IMR-90 (cell line): ENCODE data around the gene QSOX2. TPM values are rescaled to one million over a fixed set of nuclear protein-coding genes. Genes with fewer than 3 reads are reported as not detected.

ENCODE experiments used
- ATAC-seq: fragments of 200-7000 bp; cut with Tn5 transposase; 2 replicates; pipeline ENCODE4 v1.9.1; 2020; ENCODE audit warnings: low read depth, mild to moderate bottlenecking, moderate library complexity
- BruUV-seq: library from RNA; stranded (reverse); fragments of 400-500 nt; replicated peaks from 2 replicates; lab custom pipeline; 2021; lab: Mats Ljungman, UMichigan
- CTCF ChIA-PET: fragments of 300-600 bp; formaldehyde crosslinking; extraction: SDS; loops from one replicate; lab custom pipeline; 2021; ENCODE audit warnings: antibody characterized with exemption; lab: Yijun Ruan, JAX
- POLR2A ChIA-PET: fragments of 300-600 bp; sonication (Branson Sonifier 250); formaldehyde crosslinking; loops from one replicate; lab custom pipeline; 2022; ENCODE audit warnings: antibody characterized with exemption; ENCODE audit not compliant: unreplicated experiment; lab: Charles Lee
- DNase-seq: peaks from one replicate; pipeline ENCODE4 v3.0.0; 2013
- H2AFZ ChIP-seq: replicated peaks from 2 replicates; pipeline ENCODE3; 2013; ENCODE audit warnings: low read length, mild to moderate bottlenecking; ENCODE audit not compliant: poor library complexity
- H2AK5ac ChIP-seq: 2 replicates; pipeline ENCODE4 v1.6.1; 2013; ENCODE audit warnings: low read depth, low read length, inconsistent platforms
- H2AK9ac ChIP-seq: replicated peaks from 2 replicates; pipeline ENCODE3; 2013; ENCODE audit warnings: mild to moderate bottlenecking, low read depth, low read length, moderate library complexity; ENCODE audit not compliant: poor library complexity
- H2BK120ac ChIP-seq: 2 replicates; pipeline ENCODE4 v1.6.1; 2013; ENCODE audit warnings: low read depth, low read length, inconsistent platforms
- H2BK15ac ChIP-seq: 3 replicates; pipeline ENCODE4 v1.6.1; 2013; ENCODE audit warnings: low read depth, low read length, inconsistent platforms
- H2BK20ac ChIP-seq: 2 replicates; pipeline ENCODE4 v1.6.1; 2013; ENCODE audit warnings: low read depth, mild to moderate bottlenecking, inconsistent platforms, low read length, moderate library complexity
- H2BK5ac ChIP-seq: 2 replicates; pipeline ENCODE4 v1.6.1; 2013; ENCODE audit warnings: mild to moderate bottlenecking, low read depth, low read length, inconsistent platforms; ENCODE audit not compliant: poor library complexity, severe bottlenecking
- H3K14ac ChIP-seq: replicated peaks from 2 replicates; pipeline ENCODE4 v1.6.1; 2013; ENCODE audit warnings: low read depth, low read length, inconsistent platforms
- H3K18ac ChIP-seq: 2 replicates; pipeline ENCODE4 v1.6.1; 2013; ENCODE audit warnings: low read depth, low read length, control low read depth
- H3K23ac ChIP-seq: 2 replicates; pipeline ENCODE4 v1.6.1; 2013; ENCODE audit warnings: low read depth, low read length, inconsistent platforms
- H3K27ac ChIP-seq: 2 replicates; pipeline ENCODE4 v1.5.1; 2013; ENCODE audit warnings: mild to moderate bottlenecking, control low read depth, low read length; ENCODE audit not compliant: insufficient read depth
- H3K27me3 ChIP-seq: 2 replicates; pipeline ENCODE4 v1.6.1; 2013; ENCODE audit warnings: low read length; ENCODE audit not compliant: control insufficient read depth, insufficient read depth
- H3K36me3 ChIP-seq: 2 replicates; pipeline ENCODE4 v1.6.1; 2013; ENCODE audit warnings: low read length, mixed read lengths; ENCODE audit not compliant: control insufficient read depth, insufficient read depth
- H3K4ac ChIP-seq: 2 replicates; pipeline ENCODE4 v1.6.1; 2013; ENCODE audit warnings: low read depth, low read length, inconsistent platforms
- H3K4me1 ChIP-seq: 2 replicates; pipeline ENCODE4 v1.6.1; 2013; ENCODE audit warnings: low read length, mixed read lengths; ENCODE audit not compliant: control insufficient read depth, insufficient read depth
- H3K4me2 ChIP-seq: 2 replicates; pipeline ENCODE4 v1.6.1; 2013; ENCODE audit warnings: low read depth, mild to moderate bottlenecking, control low read depth, low read length, moderate library complexity
- H3K4me3 ChIP-seq: 2 replicates; pipeline ENCODE4 v1.5.1; 2013; ENCODE audit warnings: low read depth, mild to moderate bottlenecking, control low read depth, low read length, moderate library complexity; ENCODE audit not compliant: insufficient read depth
- H3K56ac ChIP-seq: 2 replicates; pipeline ENCODE4 v1.6.1; 2013; ENCODE audit warnings: low read length, inconsistent platforms; ENCODE audit not compliant: insufficient read depth; ENCODE audit errors: extremely low read depth
- H3K79me1 ChIP-seq, 2 experiments: 2 replicates each; pipeline ENCODE4 v1.6.1; 2013; ENCODE audit warnings: low read length in 2 of 2, inconsistent platforms in 1 of 2, low read depth in 1 of 2
- H3K9ac ChIP-seq: 2 replicates; pipeline ENCODE4 v1.6.1; 2013; ENCODE audit warnings: low read depth, low read length, control low read depth
- H3K9me1 ChIP-seq: 2 replicates; pipeline ENCODE4 v1.6.1; 2013; ENCODE audit warnings: low read length, inconsistent platforms; ENCODE audit not compliant: insufficient read depth
- H3K9me3 ChIP-seq: 2 replicates; pipeline ENCODE4 v1.6.1; 2013; ENCODE audit warnings: low read length; ENCODE audit not compliant: control insufficient read depth, insufficient read depth
- H4K20me1 ChIP-seq: 2 replicates; pipeline ENCODE4 v1.6.1; 2013; ENCODE audit warnings: low read length, inconsistent platforms; ENCODE audit not compliant: insufficient read depth
- H4K5ac ChIP-seq: 2 replicates; pipeline ENCODE4 v1.6.1; 2013; ENCODE audit warnings: mild to moderate bottlenecking, low read depth, low read length, control low read depth
- H4K8ac ChIP-seq, 2 experiments: 2 replicates each; pipeline ENCODE4 v1.6.1; 2013; ENCODE audit warnings: low read depth in 2 of 2, low read length in 2 of 2, control low read depth in 1 of 2, inconsistent platforms in 1 of 2
- H4K91ac ChIP-seq: 2 replicates; pipeline ENCODE4 v1.6.1; 2013; ENCODE audit warnings: low read depth, low read length, inconsistent platforms; ENCODE audit not compliant: insufficient read depth
- BHLHE40 ChIP-seq: fragments of 150-350 bp; IDR thresholded peaks from 2 replicates; pipeline ENCODE4 v1.6.1; 2016; ENCODE audit warnings: mild to moderate bottlenecking, low read depth, low read length
- CEBPB ChIP-seq: IDR thresholded peaks from 2 replicates; pipeline ENCODE4 v1.6.1; 2012; ENCODE audit warnings: low read depth, low read length, improper control_type of control experiment
- CHD1 ChIP-seq: IDR thresholded peaks from 2 replicates; pipeline ENCODE4 v1.6.1; 2012; ENCODE audit warnings: low read depth, low read length, improper control_type of control experiment
- ELK1 ChIP-seq: fragments of 150-350 bp; IDR thresholded peaks from 2 replicates; pipeline ENCODE4 v1.6.1; 2016; ENCODE audit warnings: low read depth, mild to moderate bottlenecking, low read length, moderate library complexity, borderline replicate concordance
- MAFK ChIP-seq: IDR thresholded peaks from 2 replicates; pipeline ENCODE4 v1.6.1; 2012; ENCODE audit warnings: low read depth, low read length, improper control_type of control experiment
- MXI1 ChIP-seq: IDR thresholded peaks from 2 replicates; pipeline ENCODE4 v1.6.1; 2012; ENCODE audit warnings: low read depth, mild to moderate bottlenecking, low read length, moderate library complexity, borderline replicate concordance
- POLR2A ChIP-seq: IDR thresholded peaks from 2 replicates; pipeline ENCODE4 v1.6.1; 2012; ENCODE audit warnings: mild to moderate bottlenecking, low read depth, low read length
- RAD21 ChIP-seq: IDR thresholded peaks from 2 replicates; pipeline ENCODE4 v1.6.1; 2012; ENCODE audit warnings: low read length, improper control_type of control experiment
- RCOR1 ChIP-seq: IDR thresholded peaks from 2 replicates; pipeline ENCODE4 v1.6.1; 2012; ENCODE audit warnings: mild to moderate bottlenecking, low read length, improper control_type of control experiment; ENCODE audit not compliant: insufficient replicate concordance
- RFX5 ChIP-seq: IDR thresholded peaks from 2 replicates; pipeline ENCODE4 v1.8.0; 2012; ENCODE audit warnings: low read depth, mild to moderate bottlenecking, low read length, moderate library complexity
- SMC3 ChIP-seq: fragments of 150-350 bp; IDR thresholded peaks from 2 replicates; pipeline ENCODE4 v1.6.1; 2016; ENCODE audit warnings: low read depth, mild to moderate bottlenecking, antibody characterized with exemption, low read length, moderate library complexity
- USF2 ChIP-seq: fragments of 150-350 bp; IDR thresholded peaks from 2 replicates; pipeline ENCODE4 v1.6.1; 2017; ENCODE audit warnings: mild to moderate bottlenecking, antibody characterized with exemption, low read length, low read depth
- WGBS, 2 experiments: methylation state at CpG; one replicate each; pipeline versions ENCODE4 v1.1.5 to v1.1.7; 2013; ENCODE audit warnings: missing lambda C conversion rate in 2 of 2; ENCODE audit not compliant: insufficient read length in 1 of 2; ENCODE audit errors: extremely low coverage in 2 of 2; 5-methylcytosine and 5-hydroxymethylcytosine counted together
- dilution Hi-C: fragments of 300-500 bp; cut with HindIII; formaldehyde crosslinking; loops from one replicate; pipeline ENCODE4 v1.14.3; 2018; ENCODE audit warnings: low sequenced_read_pairs; ENCODE audit not compliant: unreplicated experiment
- in situ Hi-C: fragments of 300-500 bp; cut with MboI; formaldehyde crosslinking; loops from 3 replicates; pipeline ENCODE4 v1.14.3; 2019; ENCODE audit warnings: low sequenced_read_pairs, inconsistent platforms, mixed read lengths
- intact Hi-C: fragments of 100-400 bp; cut with micrococcal nuclease; formaldehyde crosslinking; loops from 2 replicates; pipeline ENCODE4 v1.10.0; 2022
- polyA plus RNA-seq, 3 experiments: library from polyadenylated mRNA; depleted of rRNA; stranded (reverse); fragments of >200 nt; gene quantifications; 2 replicates each; pipeline ENCODE4 v1.2.3, GENCODE V29; 2012; ENCODE audit warnings: low replicate concordance in 1 of 3
- total RNA-seq: library from RNA; depleted of rRNA; stranded (reverse); fragments of >200 nt; gene quantifications from 2 replicates; pipeline ENCODE4 v1.2.3, GENCODE V29; 2012

Gene QSOX2
- total and polyA plus RNA-seq, 2 of the 4 experiments (the other 2 are of a cell fraction) = 5.9 to 12.9 TPM

DNA sequence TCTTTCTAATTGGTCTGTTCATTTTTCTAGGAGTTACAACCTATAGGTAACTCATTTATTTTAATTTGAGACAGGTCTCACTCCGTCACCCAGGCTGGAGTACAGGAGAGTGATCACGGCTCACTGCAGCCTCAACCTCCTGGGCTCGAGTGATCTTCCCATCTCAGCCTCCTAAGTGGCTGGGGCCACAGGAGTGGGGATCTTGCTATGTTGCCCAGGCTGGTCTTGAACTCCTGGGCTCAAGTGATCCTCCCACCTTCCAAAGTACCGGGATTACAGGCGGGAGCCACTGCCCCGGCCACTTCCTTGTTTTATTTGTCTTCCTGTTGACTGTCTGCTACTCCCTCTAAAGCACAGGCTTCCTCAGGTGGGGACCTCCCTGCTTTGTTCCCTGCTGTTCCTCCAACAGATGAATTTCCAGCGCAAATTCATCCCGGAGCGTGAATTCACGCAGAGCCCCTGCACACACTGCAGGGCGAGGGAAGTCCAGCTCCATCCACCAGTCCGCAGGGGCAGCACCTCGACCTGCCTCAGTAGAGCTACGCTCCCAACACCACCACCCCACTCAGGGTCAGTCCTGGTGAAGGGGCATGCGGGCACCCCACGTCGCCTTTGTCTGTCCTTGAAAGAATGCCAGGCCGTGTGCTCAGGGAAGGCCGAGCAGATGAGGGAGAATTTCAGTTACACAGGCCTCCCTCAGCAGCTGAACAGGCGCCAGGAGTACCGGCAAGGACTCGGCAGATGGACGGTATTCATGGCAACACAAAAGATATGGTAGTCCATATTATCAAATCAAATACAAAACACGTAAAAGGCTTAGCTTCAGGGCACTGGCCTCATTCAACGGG lies 6.3 kb downstream of the QSOX2 start:
- H4K5ac ChIP-seq = no peak overlapping the region
- intact Hi-C loops (no loop called here), dilution Hi-C loops (no loop called here), in situ Hi-C loops (no loop called here)
- no TSS peak for BruUV-seq
- H3K56ac ChIP-seq = no peak overlapping the region
- TF ChIP-seq ELK1 = no peak
- no peak for TF ChIP-seq RFX5
- no peak for TF ChIP-seq CHD1
- no peak for TF ChIP-seq USF2
- no peak for TF ChIP-seq BHLHE40
- TF ChIP-seq MXI1 = no peak
- no peak for TF ChIP-seq MAFK
- TF ChIP-seq CEBPB = no peak
- no peak for TF ChIP-seq POLR2A
- TF ChIP-seq RAD21 = no peak
- no peak for TF ChIP-seq SMC3
- TF ChIP-seq RCOR1 = no peak
- H3K9ac ChIP-seq = no peak overlapping the region
- H4K8ac ChIP-seq = no peak overlapping the region
- H3K4me3 ChIP-seq = no peak overlapping the region
- 93% methylated on average over 11 of the region's 25 CpGs; no CpG with 5 or more reads in 1 of the 2 experiments for WGBS, 2 experiments
- DNase-seq = no peak
- H4K20me1 ChIP-seq = peaks cover 45% of the 10 kb centered on the region
- H3K18ac ChIP-seq = no peak overlapping the region
- no peak overlapping the region for H3K23ac ChIP-seq
- H3K9me3 ChIP-seq = no peaks in the 10 kb centered on the region
- H2BK20ac ChIP-seq = no peak overlapping the region
- H4K91ac ChIP-seq = no peak overlapping the region
- H2AK5ac ChIP-seq = no peak overlapping the region
- no peak overlapping the region for H2AK9ac ChIP-seq
- H3K9me1 ChIP-seq = peaks cover 11% of the 10 kb centered on the region
- no peak overlapping the region for H3K27ac ChIP-seq
- H2AFZ ChIP-seq = no peak overlapping the region
- CTCF ChIA-PET = no interaction called here
- H3K36me3 ChIP-seq = peaks cover 8% of the 10 kb centered on the region; the same call in 1 of the 2 replicates
- no peak for ATAC-seq
- H3K4ac ChIP-seq = no peak overlapping the region
- H3K27me3 ChIP-seq = no peaks in the 10 kb centered on the region
- no peak overlapping the region for H3K14ac ChIP-seq
- H2BK120ac ChIP-seq = no peak overlapping the region
- no peak overlapping the region for H2BK5ac ChIP-seq
- peaks cover 16 to 52% of the 10 kb centered on the region in 2 experiments for H3K79me1 ChIP-seq
- peaks cover under 1% of the 10 kb centered on the region; the same call in 1 of the 2 replicates for H3K4me1 ChIP-seq
- no peak overlapping the region for H3K4me2 ChIP-seq
- POLR2A ChIA-PET = no interaction called here
- no peak overlapping the region for H2BK15ac ChIP-seq
